ENCODE measurements around the gene POU6F2.

Gene POU6F2

GRCh38 chr7:38932509-38933168, 45.1 kb upstream of the POU6F2 start:
- peak overlapping the region; percentile 64 for H2AFZ ChIP-seq (ENCODE audit: low read length)
- no peak overlapping the region for H3K4me3 ChIP-seq (ENCODE audit: low read length)

GRCh38 chr7:38934051-38934450, 43.7 kb upstream of the POU6F2 start:
- H4K20me1 ChIP-seq (ENCODE audit: insufficient read depth, low read length): no peaks in the 10 kb centered on the region
- no peaks in the 10 kb centered on the region for H3F3A ChIP-seq (ENCODE audit: insufficient read depth, low read length)
- TF ChIP-seq CTCF (IDR thresholded peaks at IDR 0.05; ENCODE audit: low read length) (no peak), EZH2phosphoT487 (IDR thresholded peaks at IDR 0.05; ENCODE audit: low read length) (no peak), EZH2 (optimal IDR thresholded peaks at IDR 0.05; ENCODE audit: low read depth, low read length) (no peak)
- H3K9me2 ChIP-seq (replicated peaks; ENCODE audit: insufficient read depth, low read length): no peaks in the 10 kb centered on the region
- H2AFZ ChIP-seq (ENCODE audit: low read length): no peak overlapping the region
- H3K79me2 ChIP-seq (ENCODE audit: low read length): no peaks in the 10 kb centered on the region
- H3K27me3 ChIP-seq (replicated peaks; ENCODE audit: insufficient read depth, low read length): no peaks in the 10 kb centered on the region
- H3K9ac ChIP-seq (ENCODE audit: low read length): no peak overlapping the region
- no peak overlapping the region for H3K4me2 ChIP-seq (ENCODE audit: low read depth, low read length)
- no peak overlapping the region for H3K27ac ChIP-seq (ENCODE audit: low read length)
- no peaks in the 10 kb centered on the region for H3K9me3 ChIP-seq (replicated peaks; ENCODE audit: insufficient read depth, low read length)
- no peak overlapping the region for H3K4me3 ChIP-seq (ENCODE audit: low read length)
- no peaks in the 10 kb centered on the region for H3K4me1 ChIP-seq (ENCODE audit: low read length)
- no peaks in the 10 kb centered on the region for H3K36me3 ChIP-seq (replicated peaks; ENCODE audit: insufficient read depth, low read length)
- no peak for DNase-seq

More at GRCh38 chr7:38932509-38933168, 45.1 kb upstream of the POU6F2 start:
- H3K79me2 ChIP-seq (ENCODE audit: low read length): no peaks in the 10 kb centered on the region
- no peaks in the 10 kb centered on the region for H4K20me1 ChIP-seq (ENCODE audit: insufficient read depth, low read length)
- no peaks in the 10 kb centered on the region for H3F3A ChIP-seq (ENCODE audit: insufficient read depth, low read length)
- no peaks in the 10 kb centered on the region for H3K27me3 ChIP-seq (replicated peaks; ENCODE audit: insufficient read depth, low read length)
- H3K4me1 ChIP-seq (ENCODE audit: low read length): no peaks in the 10 kb centered on the region
- TF ChIP-seq CTCF (IDR thresholded peaks at IDR 0.05; ENCODE audit: low read length) (peak; percentile 99), EZH2phosphoT487 (IDR thresholded peaks at IDR 0.05; ENCODE audit: low read length) (no peak)
- no peaks in the 10 kb centered on the region for H3K36me3 ChIP-seq (replicated peaks; ENCODE audit: insufficient read depth, low read length)
- H3K27ac ChIP-seq (ENCODE audit: low read length): no peak overlapping the region
- no peaks in the 10 kb centered on the region for H3K9me3 ChIP-seq (replicated peaks; ENCODE audit: insufficient read depth, low read length)
- H3K4me2 ChIP-seq (ENCODE audit: low read depth, low read length): peak overlapping the region; percentile 5; the same call in 1 of the 2 replicates
- peak; percentile 48 for DNase-seq
- no peaks in the 10 kb centered on the region for H3K9me2 ChIP-seq (replicated peaks; ENCODE audit: insufficient read depth, low read length)
- H3K9ac ChIP-seq (ENCODE audit: low read length): no peak overlapping the region

- Histone ChIP-seq H3K27me3 (replicated peaks; ENCODE audit: insufficient read depth, low read length) (no peaks in the 10 kb centered on the region), H3K4me1 (ENCODE audit: low read length) (no peaks in the 10 kb centered on the region), H2AFZ (ENCODE audit: low read length) (no peak overlapping the region), H3F3A (ENCODE audit: insufficient read depth, low read length) (no peaks in the 10 kb centered on the region), H3K36me3 (replicated peaks; ENCODE audit: insufficient read depth, low read length) (no peaks in the 10 kb centered on the region), H3K9ac (ENCODE audit: low read length) (no peak overlapping the region), H3K79me2 (ENCODE audit: low read length) (no peaks in the 10 kb centered on the region), H3K9me3 (replicated peaks; ENCODE audit: insufficient read depth, low read length) (no peaks in the 10 kb centered on the region), H3K4me3 (ENCODE audit: low read length) (no peak overlapping the region), H3K27ac (ENCODE audit: low read length) (no peak overlapping the region), H3K9me2 (replicated peaks; ENCODE audit: insufficient read depth, low read length) (no peaks in the 10 kb centered on the region), H4K20me1 (ENCODE audit: insufficient read depth, low read length) (no peaks in the 10 kb centered on the region), H3K4me2 (ENCODE audit: low read depth, low read length) (no peak overlapping the region)
- TF ChIP-seq EZH2phosphoT487 (IDR thresholded peaks at IDR 0.05; ENCODE audit: low read length) (no peak), EZH2 (optimal IDR thresholded peaks at IDR 0.05; ENCODE audit: low read depth, low read length) (no peak), CTCF (IDR thresholded peaks at IDR 0.05; ENCODE audit: low read length) (no peak)
- no peak for DNase-seq
Measured at GRCh38 chr7:38934536-38934935, 43.2 kb upstream of the POU6F2 start.
